Small intestine (tissue), 7 donors: ENCODE data around the gene PRPF19. TPM values are rescaled to one million over a fixed set of nuclear protein-coding genes. Genes with fewer than 3 reads are reported as not detected.
A peak's percentile ranks its signal among the peaks of the same experiment; 100 is the strongest.

ENCODE experiments used
- DNase-seq, 2 donors: peaks; one replicate each; pipeline versions ENCODE4 v3.0.0 to v3.0.0-alpha.2; 2013
- FAIRE-seq: peaks from 2 replicates; lab custom pipeline; 2012; peaks lifted over from hg19 to GRCh38; lab: Jason Lieb, UNC
- H3K27ac ChIP-seq, 3 donors: one replicate each; pipeline ENCODE4 v1.5.1; 2013; ENCODE audit warnings: low read length in 2 of 3, mild to moderate bottlenecking in 2 of 3, control low read depth in 1 of 3, inconsistent platforms in 1 of 3, low read depth in 1 of 3, moderate library complexity in 1 of 3
- H3K27me3 ChIP-seq, 3 donors: one replicate each; pipeline ENCODE4 v1.6.1; 2013; ENCODE audit warnings: low read length in 3 of 3, inconsistent platforms in 1 of 3; ENCODE audit not compliant: control insufficient read depth in 3 of 3, insufficient read depth in 3 of 3
- H3K36me3 ChIP-seq, 3 donors: one replicate each; pipeline ENCODE4 v1.6.1; 2013; ENCODE audit warnings: low read length in 3 of 3, inconsistent platforms in 1 of 3, low read depth in 1 of 3, mild to moderate bottlenecking in 1 of 3, moderate library complexity in 1 of 3; ENCODE audit not compliant: control insufficient read depth in 3 of 3, insufficient read depth in 2 of 3
- H3K4me1 ChIP-seq, 3 donors: one replicate each; pipeline ENCODE4 v1.6.1; 2013; ENCODE audit warnings: low read length in 2 of 3, inconsistent platforms in 1 of 3, low read depth in 1 of 3, mild to moderate bottlenecking in 1 of 3, moderate library complexity in 1 of 3; ENCODE audit not compliant: control insufficient read depth in 3 of 3, insufficient read depth in 2 of 3
- H3K4me3 ChIP-seq, 3 donors: one replicate each; pipeline ENCODE4 v1.5.1; 2013; ENCODE audit warnings: low read length in 3 of 3, control low read depth in 1 of 3, inconsistent platforms in 1 of 3, low read depth in 1 of 3, mild to moderate bottlenecking in 1 of 3, moderate library complexity in 1 of 3
- H3K9me3 ChIP-seq, 2 donors: one replicate each; pipeline ENCODE4 v1.6.1; 2013; ENCODE audit warnings: low read depth in 1 of 2, low read length in 1 of 2; ENCODE audit not compliant: control insufficient read depth in 2 of 2, insufficient read depth in 1 of 2
- WGBS, 3 donors: extraction: QIAGEN DNeasy Blood & Tissue Kit; methylation state at CpG; one replicate each; pipeline ENCODE4 v1.1.7; 2013; 5-methylcytosine and 5-hydroxymethylcytosine counted together
- polyA plus RNA-seq, 4 donors: library from polyadenylated mRNA; stranded (reverse) in 3 of 4; unstranded in 1 of 4; fragments of 200-250 nt in 3 of 4; fragments of 120-200 nt in 1 of 4; gene quantifications; one replicate each; pipeline versions ENCODE4 v1.2.1 to v1.2.3, GENCODE V29; 2013
- donor health status: healthy with polysubstance abuse.
- donor health status: control.
- donor health status: control.
- donor health status: Bipolar disorder and iron deficiency.
- donor health status: healthy.

PRPF19 gene
- polyA plus RNA-seq, 4 donors = 47.9 to 103 (median 80.7) TPM

DNA sequence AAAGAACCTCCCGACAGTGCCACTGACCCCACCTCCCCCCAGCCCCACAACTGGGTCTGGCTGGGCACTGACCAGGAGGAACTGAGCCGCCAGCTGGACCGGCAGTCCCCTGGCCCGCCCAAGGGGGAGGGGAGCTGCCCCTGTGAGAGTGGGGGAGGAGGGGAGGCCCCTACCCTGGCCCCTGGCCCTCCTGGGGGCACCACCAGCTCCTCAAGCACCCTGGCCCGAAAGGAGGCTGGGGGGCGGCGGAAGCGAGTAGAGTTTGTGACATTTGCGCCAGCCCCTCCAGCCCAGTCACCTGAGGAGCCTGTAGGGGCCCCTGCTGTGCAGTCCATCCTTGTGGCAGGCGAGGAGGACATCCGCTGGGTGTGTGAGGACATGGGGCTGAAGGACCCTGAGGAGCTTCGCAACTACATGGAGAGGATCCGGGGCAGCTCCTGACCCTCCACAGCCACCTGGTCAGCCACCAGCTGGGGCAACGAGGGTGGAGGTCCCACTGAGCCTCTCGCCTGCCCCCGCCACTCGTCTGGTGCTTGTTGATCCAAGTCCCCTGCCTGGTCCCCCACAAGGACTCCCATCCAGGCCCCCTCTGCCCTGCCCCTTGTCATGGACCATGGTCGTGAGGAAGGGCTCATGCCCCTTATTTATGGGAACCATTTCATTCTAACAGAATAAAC is 30.2 kb upstream of the PRPF19 start:
- no peak for FAIRE-seq
- no peak overlapping the region for H3K4me3 ChIP-seq
- H3K27me3 ChIP-seq = no peaks in the 10 kb centered on the region
- H3K36me3 ChIP-seq = peaks cover 0 to 48% (median 0%) of the 10 kb centered on the region in 3 donors
- peak overlapping the region in 1 of 3 donors; percentile 11 for H3K27ac ChIP-seq
- 83 to 90% (median 86%) methylated on average over 16 to 18 of the region's 18 CpGs for WGBS, 3 donors
- H3K9me3 ChIP-seq = no peaks in the 10 kb centered on the region
- DNase-seq = no peak
- H3K4me1 ChIP-seq = peaks cover 0 to 10% (median 0%) of the 10 kb centered on the region in 3 donors

DNA sequence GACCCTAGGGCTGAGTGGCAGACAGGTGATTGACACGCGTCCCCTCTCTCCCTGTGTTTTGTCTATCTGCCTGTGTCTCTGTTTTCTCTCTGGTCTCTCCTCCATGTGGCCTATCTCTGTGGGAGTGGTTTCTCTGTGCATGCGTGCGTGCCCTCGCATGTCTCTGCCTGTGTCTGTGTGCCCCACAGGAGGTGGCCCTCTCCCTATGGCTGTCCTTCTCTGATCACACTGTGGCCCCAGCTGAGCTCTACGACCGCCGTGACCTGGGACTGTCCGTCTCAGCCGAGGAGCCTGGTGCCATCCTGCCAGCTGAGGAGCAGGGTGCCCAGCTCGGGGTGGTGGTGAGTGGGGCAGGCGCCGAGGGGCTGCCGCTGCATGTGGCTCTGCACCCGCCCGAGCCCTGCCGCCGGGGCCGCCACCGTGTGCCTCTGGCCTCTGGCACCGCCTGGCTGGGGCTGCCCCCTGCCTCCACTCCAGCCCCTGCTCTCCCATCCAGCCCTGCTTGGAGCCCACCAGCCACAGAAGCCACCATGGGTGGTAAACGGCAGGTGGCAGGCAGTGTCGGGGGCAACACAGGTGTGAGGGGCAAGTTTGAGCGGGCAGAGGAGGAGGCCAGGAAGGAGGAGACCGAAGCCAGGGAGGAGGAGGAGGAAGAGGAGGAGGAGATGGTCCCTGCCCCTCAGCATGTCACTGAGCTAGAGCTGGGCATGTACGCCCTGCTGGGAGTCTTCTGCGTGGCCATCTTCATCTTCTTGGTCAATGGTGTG is 29.5 kb upstream of the PRPF19 start:
- Histone ChIP-seq H3K4me3 (no peak overlapping the region), H3K27ac (no peak overlapping the region), H3K27me3 (no peaks in the 10 kb centered on the region), H3K9me3 (no peaks in the 10 kb centered on the region), H3K36me3 (peaks cover 0 to 50% (median 0%) of the 10 kb centered on the region in 3 donors), H3K4me1 (peaks cover 0 to 10% (median 0%) of the 10 kb centered on the region in 3 donors)
- FAIRE-seq = no peak
- WGBS, 3 donors = 79 to 89% (median 87%) methylated on average over 27 of the region's 27 CpGs
- no peak for DNase-seq

DNA sequence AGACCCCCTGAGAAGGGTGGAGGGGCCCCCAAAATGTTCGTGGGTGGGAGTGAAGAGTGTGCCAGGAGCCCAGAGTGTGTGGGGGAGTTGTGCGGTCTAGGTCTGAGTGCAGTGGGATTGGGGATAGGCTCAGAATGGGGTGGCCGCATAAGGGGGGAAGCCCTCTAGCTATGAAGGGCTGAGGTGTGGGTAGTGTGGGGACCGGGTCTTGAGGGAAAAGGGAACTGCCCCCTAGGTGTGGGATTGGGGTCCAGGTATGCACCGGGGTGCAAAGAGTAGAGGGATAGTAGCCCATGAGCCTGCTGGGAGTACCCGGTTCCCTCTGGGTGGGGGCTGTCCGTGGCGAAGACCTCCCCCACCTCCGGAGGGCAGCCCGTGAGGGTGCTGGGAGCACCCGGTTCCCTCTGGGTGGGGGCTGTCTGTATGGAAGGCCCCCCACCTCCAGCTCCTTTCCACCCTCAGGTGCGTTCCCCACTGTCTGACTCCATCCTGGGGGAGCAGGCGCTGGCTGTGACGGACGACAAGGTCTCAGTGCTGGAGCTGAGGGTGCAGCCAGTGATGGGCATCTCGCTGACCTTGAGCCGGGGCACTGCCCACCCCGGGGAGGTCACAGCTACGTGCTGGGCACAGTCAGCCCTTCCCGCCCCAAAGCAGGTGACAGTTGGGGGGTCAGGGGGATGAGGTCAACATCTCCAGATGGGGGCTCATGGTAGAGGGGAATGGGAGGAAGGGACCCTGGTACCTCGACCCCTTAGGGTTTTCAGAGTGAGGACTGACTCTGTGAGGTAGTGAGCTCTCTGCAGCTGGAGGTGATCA is 28.6 kb upstream of the PRPF19 start:
- Histone ChIP-seq H3K4me3 (no peak overlapping the region), H3K27ac (no peak overlapping the region), H3K36me3 (peaks cover 0 to 58% (median 0%) of the 10 kb centered on the region in 3 donors), H3K9me3 (no peaks in the 10 kb centered on the region), H3K27me3 (no peaks in the 10 kb centered on the region), H3K4me1 (peaks cover 0 to 9% (median 0%) of the 10 kb centered on the region in 3 donors)
- DNase-seq (no peak), FAIRE-seq (no peak)
- 68 to 78% (median 75%) methylated on average over 21 of the region's 21 CpGs for WGBS, 3 donors

DNA sequence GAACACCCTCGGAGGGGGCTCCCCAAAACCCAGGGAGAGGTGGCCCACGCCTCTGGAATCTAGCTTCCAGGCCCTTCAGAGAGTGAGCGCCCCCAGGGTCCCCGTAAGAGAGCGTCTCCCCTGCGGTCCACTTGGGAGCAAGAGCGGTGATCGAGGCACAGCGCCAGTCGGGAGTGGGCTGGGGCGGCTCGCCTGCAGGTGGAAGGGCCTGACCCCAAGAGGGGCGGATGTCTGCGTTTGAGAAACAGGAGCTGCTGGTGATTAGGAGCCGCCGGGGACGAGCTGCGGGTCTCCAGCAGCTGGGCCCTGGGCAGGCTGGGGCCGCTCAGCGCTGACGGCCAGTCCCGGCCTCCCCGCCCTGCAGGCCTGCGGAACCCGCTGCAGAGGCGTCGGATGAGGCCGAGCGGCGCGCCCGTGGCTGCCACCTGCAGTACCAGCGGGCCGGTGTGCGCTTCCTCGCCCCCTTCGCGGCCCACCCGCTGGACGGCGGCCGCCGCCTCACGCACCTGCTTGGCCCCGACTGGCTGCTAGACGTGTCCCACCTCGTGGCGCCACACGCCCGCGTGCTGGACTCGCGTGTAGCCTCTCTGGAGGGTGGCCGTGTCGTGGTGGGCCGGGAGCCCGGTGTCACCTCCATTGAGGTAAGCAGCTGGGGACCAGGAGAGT is 27.9 kb upstream of the PRPF19 start:
- H3K27ac ChIP-seq = no peak overlapping the region
- no peaks in the 10 kb centered on the region for H3K27me3 ChIP-seq
- DNase-seq = no peak
- no peak overlapping the region for H3K4me3 ChIP-seq
- WGBS, 3 donors = 81 to 91% (median 87%) methylated on average over 53 to 57 of the region's 57 CpGs
- no peaks in the 10 kb centered on the region for H3K9me3 ChIP-seq
- H3K4me1 ChIP-seq = peaks cover 0 to 10% (median 0%) of the 10 kb centered on the region in 3 donors
- H3K36me3 ChIP-seq = peaks cover 0 to 62% (median 0%) of the 10 kb centered on the region in 3 donors
- no peak for FAIRE-seq

DNA sequence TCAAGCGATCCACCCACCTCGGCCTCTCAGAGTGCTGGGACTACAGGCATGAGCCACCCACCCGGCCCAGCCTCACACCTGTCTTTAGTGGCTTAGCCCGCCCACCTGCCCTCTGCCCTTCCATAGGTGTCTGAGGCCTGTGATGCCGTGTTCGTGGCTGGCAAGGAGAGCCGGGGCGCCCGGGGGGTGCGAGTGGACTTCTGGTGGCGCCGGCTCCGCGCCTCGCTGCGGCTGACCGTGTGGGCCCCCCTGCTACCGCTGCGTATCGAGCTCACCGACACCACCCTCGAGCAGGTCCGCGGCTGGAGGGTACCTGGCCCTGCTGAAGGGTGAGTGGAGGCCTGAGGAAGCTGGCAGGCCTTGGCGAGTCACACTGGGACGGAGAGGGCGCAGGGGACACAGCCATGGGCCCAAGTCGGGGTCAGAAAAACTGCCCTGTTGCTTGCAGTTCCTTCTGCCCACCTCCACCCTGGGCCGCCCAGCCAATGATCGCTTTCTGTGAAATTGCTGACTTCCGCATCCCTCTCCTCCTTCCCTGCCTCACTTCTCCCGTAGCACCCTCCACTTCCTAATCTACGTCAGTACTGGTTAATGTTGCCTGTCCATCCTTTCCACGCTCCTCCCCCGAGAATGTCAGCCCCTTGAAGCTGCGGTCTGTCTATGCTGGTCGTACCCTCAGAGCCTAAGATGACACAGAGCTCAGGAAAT is 27.2 kb upstream of the PRPF19 start:
- H3K27ac ChIP-seq = no peak overlapping the region
- no peaks in the 10 kb centered on the region for H3K9me3 ChIP-seq
- no peak for DNase-seq
- no peak overlapping the region for H3K4me3 ChIP-seq
- no peak for FAIRE-seq
- H3K27me3 ChIP-seq = no peaks in the 10 kb centered on the region
- WGBS, 3 donors = 84 to 92% (median 91%) methylated on average over 36 to 37 of the region's 37 CpGs
- H3K36me3 ChIP-seq = peaks cover 0 to 67% (median 0%) of the 10 kb centered on the region in 3 donors
- peaks cover 0 to 17% (median 0%) of the 10 kb centered on the region in 3 donors for H3K4me1 ChIP-seq

DNA sequence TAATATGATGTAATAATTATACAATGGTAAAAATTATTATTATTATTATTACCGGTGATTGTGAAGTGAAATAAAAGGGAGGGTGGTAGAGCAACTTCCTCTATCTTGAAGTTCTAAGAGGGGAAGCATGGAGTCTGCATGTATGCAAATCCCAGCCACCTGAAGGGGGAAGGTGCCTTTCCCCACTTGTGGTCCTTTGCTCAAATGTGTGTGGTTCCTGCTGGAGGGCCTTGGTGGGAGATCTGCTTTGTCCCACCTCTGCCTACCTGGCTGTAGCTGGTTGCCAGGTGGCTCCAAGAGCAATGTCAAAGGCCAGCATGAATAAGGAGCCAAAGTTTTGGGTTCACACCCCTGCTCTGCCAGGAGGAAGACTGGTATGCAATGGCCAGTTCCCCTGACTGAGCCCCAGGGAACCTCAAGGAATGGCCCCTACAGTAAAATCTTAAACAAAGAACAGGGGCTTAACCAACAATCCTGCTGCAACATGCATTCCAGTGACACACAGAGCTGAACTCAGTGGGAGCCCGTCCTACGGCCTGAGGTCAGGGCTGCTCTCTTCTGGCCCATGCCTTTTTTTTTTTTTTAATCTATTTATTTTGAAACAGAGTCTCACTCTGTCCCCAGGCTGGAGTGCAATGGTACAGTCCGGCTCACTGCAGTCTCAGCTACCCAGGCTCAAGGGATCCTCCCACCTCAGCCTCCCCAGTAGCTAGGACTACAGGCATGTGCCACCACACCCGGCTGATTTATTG is 26.4 kb upstream of the PRPF19 start:
- Histone ChIP-seq H3K27ac (no peak overlapping the region), H3K36me3 (peaks cover 0 to 71% (median 0%) of the 10 kb centered on the region in 3 donors), H3K9me3 (no peaks in the 10 kb centered on the region), H3K4me1 (peaks cover 0 to 19% (median 0%) of the 10 kb centered on the region in 3 donors), H3K4me3 (no peak overlapping the region), H3K27me3 (no peaks in the 10 kb centered on the region)
- FAIRE-seq = no peak
- no peak for DNase-seq
- WGBS, 3 donors = 70 to 76% (median 70%) methylated on average over 5 of the region's 5 CpGs

DNA sequence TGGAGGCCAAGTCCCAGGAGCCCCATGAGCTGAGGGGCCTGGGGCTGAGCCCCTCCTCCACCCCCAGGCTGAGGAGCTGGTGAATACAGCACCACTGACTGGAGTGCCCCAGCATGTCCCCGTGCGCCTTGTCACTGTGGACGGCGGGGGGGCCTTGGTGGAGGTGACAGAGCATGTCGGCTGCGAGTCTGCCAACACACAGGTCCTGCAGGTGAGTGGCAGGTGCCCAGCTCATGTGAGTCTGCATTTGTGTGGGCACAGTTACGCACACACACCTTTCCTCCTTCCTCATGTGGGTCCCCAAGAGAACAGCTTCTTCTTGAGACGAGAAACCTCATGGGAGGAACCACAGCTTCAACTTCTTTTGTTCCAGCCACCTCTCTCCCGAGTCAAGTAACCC is 25.5 kb upstream of the PRPF19 start:
- FAIRE-seq (no peak), DNase-seq (no peak)
- peaks cover 0 to 75% (median 0%) of the 10 kb centered on the region in 3 donors for H3K36me3 ChIP-seq
- H3K27ac ChIP-seq = no peak overlapping the region
- H3K9me3 ChIP-seq = no peaks in the 10 kb centered on the region
- H3K4me1 ChIP-seq = peaks cover 0 to 19% (median 0%) of the 10 kb centered on the region in 3 donors
- H3K27me3 ChIP-seq = no peaks in the 10 kb centered on the region
- H3K4me3 ChIP-seq = no peak overlapping the region
- WGBS, 3 donors = 83 to 91% (median 87%) methylated on average over 9 of the region's 9 CpGs
